GM23338 (cell line): ENCODE measurements around the gene DIP2C. TPM values are rescaled to one million over a fixed set of nuclear protein-coding genes. Genes with fewer than 3 reads are reported as not detected.

ENCODE experiments used
- ATAC-seq: fragments of 200-7000 bp; cut with Tn5 transposase; 3 replicates; pipeline ENCODE4 v1.9.1; 2020
- DNase-seq: peaks from one replicate; pipeline ENCODE4 v3.0.0-alpha.2; 2015; ENCODE audit warnings: low spot score
- H2AFZ ChIP-seq: fragments of 200-600 bp; sonication (generic); 2 replicates; pipeline ENCODE4 v1.8.0; 2016; ENCODE audit warnings: antibody characterized with exemption, mild to moderate bottlenecking, moderate library complexity
- H3F3A ChIP-seq: fragments of 200-600 bp; sonication (generic); replicated peaks from 2 replicates; pipeline ENCODE4 v1.8.0; 2017; ENCODE audit warnings: antibody characterized with exemption, mixed run types, low read depth
- H3K27ac ChIP-seq: fragments of 200-600 bp; sonication (generic); 2 replicates; pipeline ENCODE4 v1.6.1; 2016; ENCODE audit warnings: low read depth
- H3K27me3 ChIP-seq: fragments of 200-600 bp; sonication (generic); 2 replicates; pipeline ENCODE4 v1.8.0; 2016; ENCODE audit warnings: mild to moderate bottlenecking, mixed run types, moderate library complexity; ENCODE audit not compliant: insufficient read depth
- H3K36me3 ChIP-seq: fragments of 200-600 bp; sonication (generic); 2 replicates; pipeline ENCODE4 v1.8.0; 2016; ENCODE audit warnings: mild to moderate bottlenecking; ENCODE audit not compliant: insufficient read depth
- H3K4me1 ChIP-seq: fragments of 200-600 bp; sonication (generic); 2 replicates; pipeline ENCODE4 v1.8.0; 2016; ENCODE audit warnings: mild to moderate bottlenecking, moderate library complexity; ENCODE audit not compliant: insufficient read depth
- H3K4me2 ChIP-seq: fragments of 200-600 bp; sonication (generic); 2 replicates; pipeline ENCODE4 v1.7.1; 2017; ENCODE audit warnings: mixed run types
- H3K4me3 ChIP-seq: fragments of 200-600 bp; sonication (generic); 2 replicates; pipeline ENCODE4 v1.6.1; 2016; ENCODE audit warnings: mixed run types
- H3K79me2 ChIP-seq: fragments of 200-600 bp; sonication (generic); replicated peaks from 2 replicates; pipeline ENCODE4 v1.8.0; 2017; ENCODE audit warnings: mild to moderate bottlenecking; ENCODE audit not compliant: insufficient read depth
- H3K9me2 ChIP-seq: fragments of 200-600 bp; sonication (generic); 2 replicates; pipeline ENCODE4 v1.8.0; 2017; ENCODE audit not compliant: insufficient read depth
- H4K20me1 ChIP-seq: fragments of 200-600 bp; sonication (generic); replicated peaks from 2 replicates; pipeline ENCODE4 v1.8.0; 2017; ENCODE audit warnings: mild to moderate bottlenecking; ENCODE audit not compliant: insufficient read depth
- H3K27ac Mint-ChIP-seq: 2 replicates; pipeline ENCODE4 v1.8.0; 2020; ENCODE audit warnings: inconsistent platforms, mild to moderate bottlenecking, moderate library complexity, mixed read lengths
- H3K27me3 Mint-ChIP-seq: 3 replicates; pipeline ENCODE4 v1.8.0; 2022; ENCODE audit warnings: low read depth, mild to moderate bottlenecking, moderate library complexity, mixed read lengths, inconsistent platforms; ENCODE audit not compliant: insufficient read depth, poor library complexity
- H3K36me3 Mint-ChIP-seq: 3 replicates; pipeline ENCODE4 v1.8.0; 2021; ENCODE audit warnings: low read depth, mild to moderate bottlenecking, inconsistent platforms, moderate library complexity, mixed read lengths
- H3K4me1 Mint-ChIP-seq: 3 replicates; pipeline ENCODE4 v1.8.0; 2020; ENCODE audit warnings: mild to moderate bottlenecking, inconsistent platforms, mixed read lengths
- H3K4me3 Mint-ChIP-seq: 3 replicates; pipeline ENCODE4 v1.8.0; 2021; ENCODE audit warnings: moderate library complexity, mild to moderate bottlenecking, inconsistent platforms, mixed read lengths
- H3K9me3 Mint-ChIP-seq: 3 replicates; pipeline ENCODE4 v1.8.0; 2020; ENCODE audit warnings: moderate library complexity, mild to moderate bottlenecking, inconsistent platforms, mixed read lengths
- CREB1 ChIP-seq: fragments of 250-450 bp; sonication (Bioruptor Pico); IDR thresholded peaks from 2 replicates; pipeline ENCODE4 v1.5.0; 2020; ENCODE audit warnings: low read depth, mild to moderate bottlenecking, moderate library complexity
- EZH2 ChIP-seq: fragments of 200-600 bp; sonication (generic); IDR thresholded peaks from one replicate; pipeline ENCODE4 v1.8.0; 2017; ENCODE audit warnings: antibody characterized with exemption, mild to moderate bottlenecking, low read depth; ENCODE audit not compliant: unreplicated experiment
- EZH2phosphoT487 ChIP-seq: fragments of 200-600 bp; sonication (generic); IDR thresholded peaks from one replicate; pipeline ENCODE4 v1.8.1; 2018; ENCODE audit warnings: antibody characterized with exemption; ENCODE audit not compliant: unreplicated experiment
- JUNB ChIP-seq: IDR thresholded peaks from one replicate; pipeline ENCODE4 v1.6.1; 2016; ENCODE audit warnings: antibody characterized with exemption; ENCODE audit not compliant: unreplicated experiment
- NANOG ChIP-seq: IDR thresholded peaks from 2 replicates; pipeline ENCODE4 v1.6.1; 2016; ENCODE audit warnings: antibody characterized with exemption, borderline replicate concordance
- POLR2AphosphoS5 ChIP-seq: IDR thresholded peaks from 2 replicates; pipeline ENCODE4 v1.6.1; 2016; ENCODE audit warnings: antibody characterized with exemption, low read depth
- REST ChIP-seq: IDR thresholded peaks from one replicate; pipeline ENCODE4 v1.6.1; 2018; ENCODE audit warnings: antibody characterized with exemption; ENCODE audit not compliant: unreplicated experiment
- STAT1 ChIP-seq: IDR thresholded peaks from one replicate; pipeline ENCODE4 v1.6.1; 2016; ENCODE audit warnings: antibody characterized with exemption; ENCODE audit not compliant: unreplicated experiment
- ZNF114 ChIP-seq: fragments of 250-450 bp; sonication (Bioruptor Pico); IDR thresholded peaks from 2 replicates; pipeline ENCODE4 v1.5.0; 2020; ENCODE audit warnings: mild to moderate bottlenecking, moderate library complexity
- ZNF331 ChIP-seq: fragments of 250-450 bp; sonication (Bioruptor Pico); IDR thresholded peaks from 2 replicates; pipeline ENCODE4 v1.5.0; 2020; ENCODE audit warnings: low read depth, mild to moderate bottlenecking, moderate library complexity
- ZNF462 ChIP-seq: fragments of 250-450 bp; sonication (Bioruptor Pico); IDR thresholded peaks from 2 replicates; pipeline ENCODE4 v1.5.0; 2020; ENCODE audit warnings: mild to moderate bottlenecking, moderate library complexity
- polyA plus RNA-seq: library from polyadenylated mRNA; unstranded; fragments of >200 nt; fragmentation: Nextera tagmentation; extraction: Ambion mirVana; gene quantifications from 2 replicates; pipeline ENCODE4 v1.2.1, GENCODE V29; 2016
- total RNA-seq: library from RNA; depleted of rRNA; stranded (reverse); fragments of >200 nt; shearing (Covaris generic); gene quantifications from 2 replicates; pipeline ENCODE4 v1.2.3, GENCODE V29; 2014
- TF ChIP-seq, protein P1 (sequence below): IDR thresholded peaks from 2 replicates; pipeline ENCODE4 v1.6.1; 2016; ENCODE audit warnings: antibody characterized with exemption
- TF ChIP-seq, protein P2 (sequence below), 2 experiments: fragments of 200-600 bp in 1 of 2; sonication (generic) in 1 of 2; conservative IDR thresholded peaks; 2 replicates each; pipeline versions ENCODE4 v1.5.1 to v1.6.1; 2016 to 2017; ENCODE audit warnings: antibody characterized with exemption in 2 of 2, low read depth in 2 of 2, mild to moderate bottlenecking in 2 of 2, moderate library complexity in 1 of 2

The DIP2C gene
- total and polyA plus RNA-seq, 2 experiments from 2014 or later: 5.1 to 7.7 TPM

DNA sequence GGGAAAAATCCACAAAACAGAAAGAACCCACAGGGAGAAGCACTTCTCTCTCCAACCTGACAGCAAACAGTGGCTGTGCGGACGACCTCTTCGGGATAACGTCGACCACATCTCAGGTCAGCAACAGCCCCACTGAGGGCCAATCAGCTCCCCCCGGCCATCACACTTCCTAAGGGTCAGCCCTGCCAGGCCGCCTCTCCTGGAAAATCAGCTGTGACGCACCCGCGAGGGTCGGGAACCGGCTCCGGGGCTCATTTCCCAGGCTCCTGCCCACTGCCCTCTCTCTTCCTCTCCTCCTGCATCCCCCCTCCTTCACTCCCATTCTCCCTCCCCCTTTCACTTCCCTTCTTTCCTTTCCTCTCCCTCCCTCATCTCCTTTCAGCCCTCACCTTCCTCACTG is 118.3 kb downstream of the DIP2C start:
- peaks cover 17% of the 10 kb centered on the region; the same call in 1 of the 2 replicates for H4K20me1 ChIP-seq
- Mint-ChIP-seq H3K4me1 (peaks cover 28% of the 10 kb centered on the region; the same call in 2 of the 3 replicates), H3K4me3 (no peak overlapping the region), H3K27ac (no peak overlapping the region), H3K27me3 (peaks cover 4% of the 10 kb centered on the region), H3K9me3 (peaks cover 5% of the 10 kb centered on the region; the same call in 1 of the 3 replicates), H3K36me3 (no peaks in the 10 kb centered on the region)
- no peaks in the 10 kb centered on the region for H3K9me2 ChIP-seq
- peak; percentile 19 for ATAC-seq
- no peak for DNase-seq
- 0 out of 2 replicates have a peak, but pooled peaks cover 8% of the 10 kb centered on the region for H3K4me1 ChIP-seq
- no peak overlapping the region for H3K4me3 ChIP-seq
- H3K4me2 ChIP-seq: no peak overlapping the region
- no peak overlapping the region for H2AFZ ChIP-seq
- H3K79me2 ChIP-seq: peaks cover 37% of the 10 kb centered on the region
- TF ChIP-seq POLR2AphosphoS5 (no peak), ZNF331 (no peak), ZNF462 (CRISPR knock-in tag) (no peak), CREB1 (CRISPR knock-in tag) (no peak), STAT1 (no peak), EZH2phosphoT487 (no peak), REST (no peak), JUNB (no peak), EZH2 (no peak), ZNF114 (CRISPR knock-in tag) (no peak), NANOG (no peak)
- TF ChIP-seq, protein P1, sequence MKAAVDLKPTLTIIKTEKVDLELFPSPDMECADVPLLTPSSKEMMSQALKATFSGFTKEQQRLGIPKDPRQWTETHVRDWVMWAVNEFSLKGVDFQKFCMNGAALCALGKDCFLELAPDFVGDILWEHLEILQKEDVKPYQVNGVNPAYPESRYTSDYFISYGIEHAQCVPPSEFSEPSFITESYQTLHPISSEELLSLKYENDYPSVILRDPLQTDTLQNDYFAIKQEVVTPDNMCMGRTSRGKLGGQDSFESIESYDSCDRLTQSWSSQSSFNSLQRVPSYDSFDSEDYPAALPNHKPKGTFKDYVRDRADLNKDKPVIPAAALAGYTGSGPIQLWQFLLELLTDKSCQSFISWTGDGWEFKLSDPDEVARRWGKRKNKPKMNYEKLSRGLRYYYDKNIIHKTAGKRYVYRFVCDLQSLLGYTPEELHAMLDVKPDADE: no peak
- TF ChIP-seq, protein P2, sequence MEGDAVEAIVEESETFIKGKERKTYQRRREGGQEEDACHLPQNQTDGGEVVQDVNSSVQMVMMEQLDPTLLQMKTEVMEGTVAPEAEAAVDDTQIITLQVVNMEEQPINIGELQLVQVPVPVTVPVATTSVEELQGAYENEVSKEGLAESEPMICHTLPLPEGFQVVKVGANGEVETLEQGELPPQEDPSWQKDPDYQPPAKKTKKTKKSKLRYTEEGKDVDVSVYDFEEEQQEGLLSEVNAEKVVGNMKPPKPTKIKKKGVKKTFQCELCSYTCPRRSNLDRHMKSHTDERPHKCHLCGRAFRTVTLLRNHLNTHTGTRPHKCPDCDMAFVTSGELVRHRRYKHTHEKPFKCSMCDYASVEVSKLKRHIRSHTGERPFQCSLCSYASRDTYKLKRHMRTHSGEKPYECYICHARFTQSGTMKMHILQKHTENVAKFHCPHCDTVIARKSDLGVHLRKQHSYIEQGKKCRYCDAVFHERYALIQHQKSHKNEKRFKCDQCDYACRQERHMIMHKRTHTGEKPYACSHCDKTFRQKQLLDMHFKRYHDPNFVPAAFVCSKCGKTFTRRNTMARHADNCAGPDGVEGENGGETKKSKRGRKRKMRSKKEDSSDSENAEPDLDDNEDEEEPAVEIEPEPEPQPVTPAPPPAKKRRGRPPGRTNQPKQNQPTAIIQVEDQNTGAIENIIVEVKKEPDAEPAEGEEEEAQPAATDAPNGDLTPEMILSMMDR (conservative IDR thresholded peaks at IDR 0.05; ENCODE audit: low read depth in 2 of 2): no peak
- H3F3A ChIP-seq: no peaks in the 10 kb centered on the region
- 0 out of 2 replicates have a peak overlapping the region, but pooled peaks have one; percentile 45 for H3K27ac ChIP-seq
- no peaks in the 10 kb centered on the region for H3K27me3 ChIP-seq
- H3K36me3 ChIP-seq: no peaks in the 10 kb centered on the region
